SK-N-SH (cell line): ENCODE data around the gene B3GNT5. TPM values are rescaled to one million over a fixed set of nuclear protein-coding genes. Genes with fewer than 3 reads are reported as not detected.

Experiments
- CTCF ChIA-PET: fragments of 300-600, 350-600 bp; formaldehyde crosslinking; extraction: SDS; loops from one replicate; lab custom pipeline; 2021; lab: Yijun Ruan, JAX
- POLR2A ChIA-PET: fragments of 350-600 bp; sonication (Branson Sonifier 250); formaldehyde crosslinking; extraction: SDS; loops from one replicate; lab custom pipeline; 2020; ENCODE audit warnings: antibody characterized with exemption, inconsistent platforms; lab: Yijun Ruan, JAX
- DNase-seq: peaks from one replicate; pipeline ENCODE4 v3.0.0; 2012
- H2AFZ ChIP-seq: fragments of 200-600 bp; sonication (generic); 2 replicates; pipeline ENCODE4 v1.8.1; 2016; ENCODE audit warnings: antibody characterized with exemption, mild to moderate bottlenecking, low read depth
- H3F3A ChIP-seq: fragments of 200-600 bp; sonication (generic); replicated peaks from 2 replicates; pipeline ENCODE3; 2016; ENCODE audit warnings: antibody characterized with exemption, mild to moderate bottlenecking; ENCODE audit not compliant: insufficient read depth
- H3K27ac ChIP-seq, 2 experiments: fragments of 200-500 bp in 1 of 2; fragments of 200-600 bp in 1 of 2; sonication (Bioruptor generic) in 1 of 2; sonication (generic), shearing (Covaris generic) in 1 of 2; 2 replicates each; pipeline versions ENCODE4 v1.5.1 to v1.6.1; 2014 to 2016; ENCODE audit warnings: low read depth in 2 of 2, inconsistent platforms in 1 of 2, low read length in 1 of 2, mild to moderate bottlenecking in 1 of 2, mixed read lengths in 1 of 2
- H3K27me3 ChIP-seq: fragments of 200-600 bp; sonication (generic), shearing (Covaris generic); 2 replicates; pipeline ENCODE4 v1.6.1; 2016; ENCODE audit warnings: mixed run types; ENCODE audit not compliant: insufficient read depth
- H3K36me3 ChIP-seq, 2 experiments: fragments of 200-500 bp in 1 of 2; fragments of 200-600 bp in 1 of 2; sonication (Bioruptor generic) in 1 of 2; sonication (generic) in 1 of 2; replicated peaks in 1 of 2; 2 replicates each; pipeline versions ENCODE3 to v1.5.1; 2014 to 2016; ENCODE audit warnings: low read length in 1 of 2, mild to moderate bottlenecking in 1 of 2; ENCODE audit not compliant: insufficient read depth in 2 of 2, control insufficient read depth in 1 of 2
- H3K4me1 ChIP-seq, 2 experiments: fragments of 200-500 bp in 1 of 2; fragments of 200-600 bp in 1 of 2; sonication (Bioruptor generic) in 1 of 2; sonication (generic), shearing (Covaris generic) in 1 of 2; 2 replicates each; pipeline versions ENCODE4 v1.5.1 to v1.6.1; 2014 to 2016; ENCODE audit warnings: low read depth in 1 of 2, low read length in 1 of 2, mixed run types in 1 of 2; ENCODE audit not compliant: insufficient read depth in 2 of 2, control insufficient read depth in 1 of 2
- H3K4me2 ChIP-seq: fragments of 200-600 bp; sonication (generic), shearing (Covaris generic); 2 replicates; pipeline ENCODE4 v1.6.1; 2017; ENCODE audit warnings: mixed run types
- H3K4me3 ChIP-seq, 2 experiments: fragments of 200-500 bp in 1 of 2; fragments of 200-600 bp in 1 of 2; sonication (Bioruptor generic) in 1 of 2; sonication (generic), shearing (Covaris generic) in 1 of 2; 2 replicates each; pipeline versions ENCODE4 v1.5.1 to v1.8.1; 2014 to 2016; ENCODE audit warnings: low read depth in 2 of 2, inconsistent platforms in 1 of 2, low read length in 1 of 2, mild to moderate bottlenecking in 1 of 2, mixed read lengths in 1 of 2, moderate library complexity in 1 of 2
- H3K79me2 ChIP-seq: fragments of 200-600 bp; sonication (generic); 2 replicates; pipeline ENCODE4 v1.8.1; 2017; ENCODE audit warnings: mild to moderate bottlenecking; ENCODE audit not compliant: insufficient read depth
- H3K9ac ChIP-seq: fragments of 200-600 bp; sonication (generic); 2 replicates; pipeline ENCODE4 v1.6.1; 2017; ENCODE audit warnings: mixed run types
- H3K9me2 ChIP-seq: fragments of 200-600 bp; sonication (generic); 2 replicates; pipeline ENCODE4 v1.6.1; 2017; ENCODE audit warnings: mixed run types
- H3K9me3 ChIP-seq: fragments of 200-600 bp; sonication (generic); 2 replicates; pipeline ENCODE4 v1.6.1; 2017; ENCODE audit warnings: mixed run types, mild to moderate bottlenecking, moderate library complexity
- H4K20me1 ChIP-seq: fragments of 200-600 bp; sonication (generic); 2 replicates; pipeline ENCODE4 v1.6.1; 2017; ENCODE audit warnings: mild to moderate bottlenecking, mixed run types; ENCODE audit not compliant: insufficient read depth
- CTCF ChIP-seq: fragments of 200-600 bp; sonication (generic); IDR thresholded peaks from 2 replicates; pipeline ENCODE4 v1.6.1; 2017; ENCODE audit warnings: antibody characterized with exemption, mild to moderate bottlenecking, moderate library complexity
- ELF1 ChIP-seq: IDR thresholded peaks from 2 replicates; pipeline ENCODE4 v1.4.0; 2012
- EZH2phosphoT487 ChIP-seq: fragments of 200-600 bp; sonication (generic); IDR thresholded peaks from 2 replicates; pipeline ENCODE4 v1.6.1; 2017; ENCODE audit warnings: low read depth, mixed run types, mild to moderate bottlenecking, antibody characterized with exemption, moderate library complexity, borderline replicate concordance
- FOXM1 ChIP-seq: IDR thresholded peaks from 2 replicates; pipeline ENCODE4 v1.4.0; 2012; ENCODE audit warnings: low read depth, mild to moderate bottlenecking
- GABPA ChIP-seq: IDR thresholded peaks from 2 replicates; pipeline ENCODE4 v1.4.0; 2012; ENCODE audit warnings: low read depth, mild to moderate bottlenecking
- JUND ChIP-seq: IDR thresholded peaks from 2 replicates; pipeline ENCODE4 v1.4.0; 2012
- MAX ChIP-seq: IDR thresholded peaks from 2 replicates; pipeline ENCODE4 v1.4.0; 2012; ENCODE audit warnings: low read depth
- NFIC ChIP-seq: IDR thresholded peaks from 2 replicates; pipeline ENCODE4 v1.4.0; 2012; ENCODE audit warnings: borderline replicate concordance
- RFX5 ChIP-seq: IDR thresholded peaks from 2 replicates; pipeline ENCODE4 v1.6.1; 2012; ENCODE audit warnings: mild to moderate bottlenecking, improper control_type of control experiment, low read length
- RXRA ChIP-seq: IDR thresholded peaks from 2 replicates; pipeline ENCODE4 v1.4.0; 2012; ENCODE audit warnings: low read depth, mild to moderate bottlenecking, borderline replicate concordance
- SIN3A ChIP-seq: IDR thresholded peaks from 2 replicates; pipeline ENCODE4 v1.6.1; 2012; ENCODE audit warnings: low read depth, mild to moderate bottlenecking, low read length, moderate library complexity, borderline replicate concordance
- USF2 ChIP-seq: fragments of 150-350 bp; IDR thresholded peaks from 2 replicates; pipeline ENCODE4 v1.6.1; 2017; ENCODE audit warnings: antibody characterized with exemption, low read length, low read depth, borderline replicate concordance
- YY1 ChIP-seq: IDR thresholded peaks from 2 replicates; pipeline ENCODE4 v1.4.0; 2012; ENCODE audit warnings: low read depth, mild to moderate bottlenecking
- ZBTB33 ChIP-seq: IDR thresholded peaks from 2 replicates; pipeline ENCODE4 v1.4.0; 2012; ENCODE audit warnings: low read depth, borderline replicate concordance
- WGBS: methylation state at CpG from one replicate; pipeline ENCODE4 v1.1.6; 2017; ENCODE audit warnings: low lambda C conversion rate; 5-methylcytosine and 5-hydroxymethylcytosine counted together
- polyA plus RNA-seq, 3 experiments: library from polyadenylated mRNA; depleted of rRNA; stranded (reverse); fragments of >200 nt; gene quantifications; 2 replicates each; pipeline ENCODE4 v1.2.3, GENCODE V29; 2012

B3GNT5 gene
- polyA plus RNA-seq, 1 of the 3 experiments (the other 2 are of a cell fraction), result 4.7 TPM

GRCh38 chr3:183212565-183212964, 40.5 kb upstream of the B3GNT5 start:
- no peak overlapping the region for H3K9ac ChIP-seq
- 93% methylated on average over 7 of the region's 7 CpGs for WGBS
- H3K79me2 ChIP-seq, result no peaks in the 10 kb centered on the region
- H3K27me3 ChIP-seq, result no peaks in the 10 kb centered on the region
- no peak overlapping the region for H2AFZ ChIP-seq
- no peaks in the 10 kb centered on the region for H4K20me1 ChIP-seq
- TF ChIP-seq USF2 (no peak), NFIC (no peak), CTCF (no peak), JUND (no peak), GABPA (no peak)
- no peaks in the 10 kb centered on the region for H3F3A ChIP-seq
- no peaks in the 10 kb centered on the region for H3K9me3 ChIP-seq
- no peaks in the 10 kb centered on the region for H3K4me1 ChIP-seq
- CTCF ChIA-PET, result interaction anchor here (1.1 kb wide), 1 partner anchor 9 kb away, joined by 4 read pairs; no protein-coding TSS in a partner anchor
- H3K9me2 ChIP-seq, result no peaks in the 10 kb centered on the region
- H3K4me2 ChIP-seq, result no peak overlapping the region
- H3K36me3 ChIP-seq, result no peaks in the 10 kb centered on the region
- no peak overlapping the region for H3K4me3 ChIP-seq
- H3K27ac ChIP-seq, result no peak overlapping the region
- POLR2A ChIA-PET, result no interaction called here
- no peak for DNase-seq

- no peaks in the 10 kb centered on the region for H3F3A ChIP-seq
- no peaks in the 10 kb centered on the region for H3K36me3 ChIP-seq
- H3K9me3 ChIP-seq, result no peaks in the 10 kb centered on the region
These were observed 39.4 kb upstream of the B3GNT5 start for GRCh38 chr3:183213415-183214276.

More at GRCh38 chr3:183213415-183214276, 39.4 kb upstream of the B3GNT5 start:
- ChIA-PET POLR2A (no interaction called here), CTCF (interaction anchor here (0.7 to 1.4 kb wide), 3 partner anchors 29 to 163 kb away, joined by 3 to 5 read pairs (median 4); no protein-coding TSS in a partner anchor)
- Histone ChIP-seq H2AFZ (no peak overlapping the region), H3K4me3 (no peak overlapping the region), H3K27ac (no peak overlapping the region), H3K4me2 (no peak overlapping the region), H3K4me1 (no peaks in the 10 kb centered on the region), H3K9ac (no peak overlapping the region), H3K27me3 (no peaks in the 10 kb centered on the region), H4K20me1 (no peaks in the 10 kb centered on the region), H3K79me2 (no peaks in the 10 kb centered on the region), H3K9me2 (no peaks in the 10 kb centered on the region)
- WGBS, result 83% methylated on average over 3 of the region's 3 CpGs
- TF ChIP-seq CTCF (no peak), ZBTB33 (no peak), MAX (no peak), ELF1 (no peak), GABPA (no peak), RXRA (no peak), USF2 (no peak), RFX5 (no peak), YY1 (no peak), EZH2phosphoT487 (no peak), FOXM1 (no peak), SIN3A (no peak), JUND (no peak)
- no peak for DNase-seq
